A549 (cell line): Measurements from ENCODE around the gene LRCH1. TPM values are rescaled to one million over a fixed set of nuclear protein-coding genes. Genes with fewer than 3 reads are reported as not detected.

ENCODE experiments used
- CBX2 ChIP-seq: fragments of 200-600 bp; sonication (generic); IDR thresholded peaks from 2 replicates; pipeline ENCODE4 v1.6.1; 2016; ENCODE audit warnings: low read depth, mild to moderate bottlenecking, borderline replicate concordance
- CEBPB ChIP-seq, 2 experiments: fragments of >200 bp in 1 of 2; sonication (Bioruptor Twin) in 1 of 2; formaldehyde crosslinking in 1 of 2; IDR thresholded peaks; 2 replicates each; pipeline ENCODE4 v1.6.1; 2012 to 2016
- CTCF ChIP-seq: fragments of >200 bp; sonication (Bioruptor Twin); formaldehyde crosslinking; IDR thresholded peaks from 3 replicates; pipeline ENCODE4 v1.5.1; 2016
- EHMT2 ChIP-seq: fragments of 200-600 bp; sonication (generic); IDR thresholded peaks from 2 replicates; pipeline ENCODE4 v1.6.1; 2016; ENCODE audit warnings: antibody characterized with exemption, low read depth, mild to moderate bottlenecking, moderate library complexity
- EP300 ChIP-seq, 2 experiments: fragments of >200 bp; sonication (Bioruptor Twin); formaldehyde crosslinking; IDR thresholded peaks; 2 replicates in 1 of 2; 3 replicates in 1 of 2; pipeline ENCODE4 v1.6.1; 2016 to 2017
- ESRRA ChIP-seq: fragments of 150-350 bp; IDR thresholded peaks from 2 replicates; pipeline ENCODE4 v1.6.1; 2014; ENCODE audit warnings: mild to moderate bottlenecking, low read length, borderline replicate concordance
- FOSL2 ChIP-seq, 2 experiments: fragments of 450-650 bp in 1 of 2; fragments of >200 bp in 1 of 2; sonication (Bioruptor Twin) in 1 of 2; formaldehyde crosslinking; IDR thresholded peaks; 2 replicates each; pipeline versions ENCODE4 v1.5.0 to v1.6.1; 2016 to 2020; ENCODE audit warnings: mild to moderate bottlenecking in 1 of 2, moderate library complexity in 1 of 2
- HES2 ChIP-seq: fragments of >200 bp; sonication (Bioruptor Twin); formaldehyde crosslinking; IDR thresholded peaks from 2 replicates; pipeline ENCODE4 v1.6.1; 2016
- HEYL ChIP-seq: fragments of 250-450 bp; sonication (Bioruptor Pico); IDR thresholded peaks from 2 replicates; pipeline ENCODE4 v1.8.0; 2021; ENCODE audit warnings: mild to moderate bottlenecking, moderate library complexity
- HOXB13 ChIP-seq: fragments of 250-450 bp; sonication (Bioruptor Pico); IDR thresholded peaks from 2 replicates; pipeline ENCODE4 v1.5.0; 2020; ENCODE audit warnings: low read depth, mild to moderate bottlenecking, moderate library complexity
- JUN ChIP-seq, 2 experiments: fragments of >200 bp; sonication (Bioruptor Twin); formaldehyde crosslinking; IDR thresholded peaks; 2 replicates in 1 of 2; 3 replicates in 1 of 2; pipeline ENCODE4 v1.6.1; 2016 to 2017
- KDM1A ChIP-seq: fragments of 200-600 bp; sonication (generic); IDR thresholded peaks from 2 replicates; pipeline ENCODE4 v1.6.1; 2016; ENCODE audit warnings: low read depth, mild to moderate bottlenecking
- MYC ChIP-seq: IDR thresholded peaks from 2 replicates; pipeline ENCODE4 v1.6.1; 2012; ENCODE audit warnings: mild to moderate bottlenecking, inconsistent platforms, low read length, improper control_type of control experiment, borderline replicate concordance
- PHF8 ChIP-seq: fragments of 200-600 bp; sonication (generic); IDR thresholded peaks from 2 replicates; pipeline ENCODE4 v1.6.1; 2016; ENCODE audit warnings: low read depth, mild to moderate bottlenecking, antibody characterized with exemption, moderate library complexity, borderline replicate concordance
- POLR2A ChIP-seq: IDR thresholded peaks from 2 replicates; pipeline ENCODE4 v1.6.1; 2012; ENCODE audit warnings: mild to moderate bottlenecking, low read length
- POLR2AphosphoS2 ChIP-seq: conservative IDR thresholded peaks from 2 replicates; pipeline ENCODE4 v1.6.1; 2012; ENCODE audit warnings: low read length, improper control_type of control experiment, inconsistent platforms
- RAD21 ChIP-seq, 2 experiments: fragments of >200 bp in 1 of 2; sonication (Bioruptor Twin) in 1 of 2; formaldehyde crosslinking in 1 of 2; IDR thresholded peaks in 1 of 2; conservative IDR thresholded peaks in 1 of 2; 2 replicates in 1 of 2; 3 replicates in 1 of 2; pipeline ENCODE4 v1.6.1; 2012 to 2018; ENCODE audit warnings: inconsistent platforms in 1 of 2
- RCOR1 ChIP-seq: fragments of 150-350 bp; IDR thresholded peaks from 2 replicates; pipeline ENCODE4 v1.6.1; 2014; ENCODE audit warnings: antibody characterized with exemption, low read length, low read depth
- RNF2 ChIP-seq: fragments of 200-600 bp; sonication (generic); IDR thresholded peaks from 2 replicates; pipeline ENCODE4 v1.6.1; 2016; ENCODE audit warnings: low read depth, mild to moderate bottlenecking, antibody characterized with exemption, moderate library complexity, borderline replicate concordance
- SMC3 ChIP-seq: fragments of >200 bp; sonication (Bioruptor Twin); formaldehyde crosslinking; IDR thresholded peaks from 3 replicates; pipeline ENCODE4 v1.6.1; 2018; ENCODE audit warnings: inconsistent platforms
- SREBF2 ChIP-seq: fragments of 450-650 bp; IDR thresholded peaks from 2 replicates; pipeline ENCODE4 v1.6.1; 2014; ENCODE audit warnings: mild to moderate bottlenecking, moderate library complexity
- polyA plus RNA-seq, 4 experiments: library from polyadenylated mRNA; depleted of rRNA in 3 of 4; stranded (reverse); fragments of >200 nt; fragmentation: RNase III in 1 of 4; extraction: RNeasy Plus Mini Kit Qiagen cat#74134 plus additional on column Dnase treatment in 1 of 4; gene quantifications; 2 replicates in 3 of 4; 3 replicates in 1 of 4; pipeline ENCODE4 v1.2.3, GENCODE V29; 2011 to 2017
- TF ChIP-seq, protein P1 (sequence below): fragments of 200-600 bp; sonication (generic); IDR thresholded peaks from 2 replicates; pipeline ENCODE4 v1.6.1; 2016; ENCODE audit warnings: antibody characterized with exemption, mild to moderate bottlenecking, moderate library complexity
- TF ChIP-seq, protein P2 (sequence below): IDR thresholded peaks from 2 replicates; pipeline ENCODE4 v1.6.1; 2012

LRCH1 gene
- polyA plus RNA-seq, 2 of the 4 experiments (the other 2 are of a cell fraction): 8.5 to 16.4 TPM

DNA sequence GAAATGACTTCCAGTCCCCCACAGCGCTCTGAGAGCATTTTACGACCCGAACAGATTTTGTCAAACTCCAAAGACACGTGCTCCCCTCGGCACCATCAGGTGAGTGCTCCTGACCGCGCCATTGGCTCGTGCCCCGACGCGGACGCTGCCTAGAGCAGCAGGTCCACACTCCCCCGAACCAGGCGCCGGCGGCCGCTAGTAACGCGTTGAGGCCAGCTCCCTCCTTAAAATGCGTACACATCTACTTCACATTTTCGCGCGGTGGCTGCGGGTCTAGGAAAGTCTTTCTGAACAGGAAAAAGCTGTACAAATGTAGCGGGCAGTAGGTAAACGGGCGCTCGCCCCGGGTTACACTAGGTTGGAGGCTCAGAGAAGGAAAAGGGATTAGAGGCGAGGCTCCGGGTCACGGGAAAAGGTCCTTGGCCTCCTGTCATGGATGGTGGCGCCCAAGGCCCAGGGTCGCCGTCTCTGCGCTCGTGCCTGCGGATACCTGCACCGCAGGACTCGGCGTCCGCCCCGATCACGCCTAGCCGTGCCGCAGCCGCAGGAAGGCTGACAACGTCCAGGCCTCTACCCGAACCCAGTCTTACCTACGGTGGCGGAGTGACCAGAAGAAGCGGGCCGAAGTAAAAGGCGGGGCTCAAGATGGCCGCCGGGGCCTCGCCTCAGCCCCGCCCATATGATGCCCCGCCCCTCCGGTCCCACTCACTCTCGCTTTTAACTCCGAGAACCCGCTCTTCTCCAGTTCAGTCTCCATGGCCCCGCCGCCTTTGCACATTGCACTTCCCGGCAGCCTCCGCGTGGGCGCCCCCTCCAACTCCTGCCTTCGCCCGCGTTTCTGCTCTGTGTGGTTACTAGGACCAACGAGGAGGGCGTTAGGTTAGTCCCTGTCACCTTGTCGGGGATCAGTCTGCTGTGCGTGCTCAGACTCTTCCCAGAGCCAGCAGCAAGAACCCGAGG, 243.8 kb downstream of the LRCH1 start, which contains the start of gene ESD (continued):
- no peak for TF ChIP-seq FOSL2 (IDR thresholded peaks at IDR 0.05)
- no peak for TF ChIP-seq FOSL2 (CRISPR knock-in tag; IDR thresholded peaks at IDR 0.05)
- TF ChIP-seq HES2: no peak
- TF ChIP-seq RCOR1: no peak
- TF ChIP-seq ESRRA: no peak
- no peak for TF ChIP-seq SMC3
- no peak for TF ChIP-seq RAD21 (conservative IDR thresholded peaks at IDR 0.05 in 1 of 2, IDR thresholded peaks at IDR 0.05 in 1 of 2)
- no peak for TF ChIP-seq EP300 (IDR thresholded peaks at IDR 0.05)
- TF ChIP-seq EHMT2: no peak
- TF ChIP-seq KDM1A: no peak
- peak; percentile 65; the same call in 1 of the 2 replicates for TF ChIP-seq MYC
- no peak for TF ChIP-seq CEBPB (IDR thresholded peaks at IDR 0.05)
- TF ChIP-seq JUN (IDR thresholded peaks at IDR 0.05): peak; percentile 63 to 73
- TF ChIP-seq HOXB13 (CRISPR knock-in tag): no peak
- TF ChIP-seq POLR2AphosphoS2: no peak
- no peak for TF ChIP-seq RNF2
- TF ChIP-seq CBX2: no peak
- TF ChIP-seq, protein P1, sequence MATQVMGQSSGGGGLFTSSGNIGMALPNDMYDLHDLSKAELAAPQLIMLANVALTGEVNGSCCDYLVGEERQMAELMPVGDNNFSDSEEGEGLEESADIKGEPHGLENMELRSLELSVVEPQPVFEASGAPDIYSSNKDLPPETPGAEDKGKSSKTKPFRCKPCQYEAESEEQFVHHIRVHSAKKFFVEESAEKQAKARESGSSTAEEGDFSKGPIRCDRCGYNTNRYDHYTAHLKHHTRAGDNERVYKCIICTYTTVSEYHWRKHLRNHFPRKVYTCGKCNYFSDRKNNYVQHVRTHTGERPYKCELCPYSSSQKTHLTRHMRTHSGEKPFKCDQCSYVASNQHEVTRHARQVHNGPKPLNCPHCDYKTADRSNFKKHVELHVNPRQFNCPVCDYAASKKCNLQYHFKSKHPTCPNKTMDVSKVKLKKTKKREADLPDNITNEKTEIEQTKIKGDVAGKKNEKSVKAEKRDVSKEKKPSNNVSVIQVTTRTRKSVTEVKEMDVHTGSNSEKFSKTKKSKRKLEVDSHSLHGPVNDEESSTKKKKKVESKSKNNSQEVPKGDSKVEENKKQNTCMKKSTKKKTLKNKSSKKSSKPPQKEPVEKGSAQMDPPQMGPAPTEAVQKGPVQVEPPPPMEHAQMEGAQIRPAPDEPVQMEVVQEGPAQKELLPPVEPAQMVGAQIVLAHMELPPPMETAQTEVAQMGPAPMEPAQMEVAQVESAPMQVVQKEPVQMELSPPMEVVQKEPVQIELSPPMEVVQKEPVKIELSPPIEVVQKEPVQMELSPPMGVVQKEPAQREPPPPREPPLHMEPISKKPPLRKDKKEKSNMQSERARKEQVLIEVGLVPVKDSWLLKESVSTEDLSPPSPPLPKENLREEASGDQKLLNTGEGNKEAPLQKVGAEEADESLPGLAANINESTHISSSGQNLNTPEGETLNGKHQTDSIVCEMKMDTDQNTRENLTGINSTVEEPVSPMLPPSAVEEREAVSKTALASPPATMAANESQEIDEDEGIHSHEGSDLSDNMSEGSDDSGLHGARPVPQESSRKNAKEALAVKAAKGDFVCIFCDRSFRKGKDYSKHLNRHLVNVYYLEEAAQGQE: peak; percentile 49
- peak; percentile 48; the same call in 1 of the 2 replicates for TF ChIP-seq POLR2A
- TF ChIP-seq CTCF: no peak
- TF ChIP-seq, protein P2, sequence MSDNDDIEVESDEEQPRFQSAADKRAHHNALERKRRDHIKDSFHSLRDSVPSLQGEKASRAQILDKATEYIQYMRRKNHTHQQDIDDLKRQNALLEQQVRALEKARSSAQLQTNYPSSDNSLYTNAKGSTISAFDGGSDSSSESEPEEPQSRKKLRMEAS: peak; percentile 87
- TF ChIP-seq SREBF2: no peak
- TF ChIP-seq PHF8: peak; percentile 73
- no peak for TF ChIP-seq HEYL (CRISPR knock-in tag)
- TF ChIP-seq, all 56 proteins: peak for 14
